GM21515 (cell line): ENCODE measurements around the gene PAQR4.
"Not testable (repeated sequence)": the region's sequence is repeated elsewhere in the genome, so short reads cannot be mapped to it uniquely, and the experiment has no call there.

Source experiments
- ATAC-seq: cut with Tn5 transposase; IDR thresholded peaks from one replicate; pipeline ENCODE4 v1.9.1; 2021; ENCODE audit not compliant: unreplicated experiment

PAQR4 gene

DNA sequence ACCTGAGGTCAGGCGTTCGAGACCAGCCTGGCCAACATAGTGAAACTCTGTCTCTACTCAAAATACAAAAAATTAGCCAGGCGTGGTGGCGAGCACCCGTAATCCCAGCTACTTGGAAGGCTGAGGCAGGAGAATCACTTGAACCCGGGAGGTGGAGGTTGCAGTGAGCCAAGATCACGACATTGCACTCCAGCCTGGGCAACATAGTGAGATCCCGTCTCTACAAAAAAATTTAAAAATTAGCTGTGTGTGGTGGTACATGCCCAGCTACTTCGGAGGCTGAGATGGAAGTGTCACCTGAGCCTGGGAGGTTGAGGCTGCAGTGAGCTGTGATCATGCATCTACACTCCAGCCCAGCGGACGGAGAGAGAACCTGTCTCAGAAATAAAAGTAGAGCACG, 25.4 kb upstream of the PAQR4 start:
- ATAC-seq, result not testable (repeated sequence)

DNA sequence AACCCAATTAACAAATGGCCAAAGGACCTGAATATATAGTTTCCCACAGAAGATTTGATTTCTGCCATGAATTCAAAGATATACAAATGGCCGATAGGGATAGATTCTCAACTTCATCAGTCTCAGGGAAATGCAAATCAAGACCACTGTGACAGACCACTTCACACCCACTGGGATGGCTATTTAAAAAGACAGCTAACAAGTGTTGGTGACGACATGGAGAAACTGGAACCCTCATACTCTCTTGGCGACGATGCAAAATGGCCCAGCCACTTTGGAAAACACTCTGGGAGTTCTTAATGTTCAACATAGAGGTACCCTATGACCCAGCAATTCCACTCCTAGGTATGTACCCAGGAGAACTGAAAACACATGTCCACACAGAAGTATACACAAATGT, 22.5 kb upstream of the PAQR4 start:
- ATAC-seq, result no peak

DNA sequence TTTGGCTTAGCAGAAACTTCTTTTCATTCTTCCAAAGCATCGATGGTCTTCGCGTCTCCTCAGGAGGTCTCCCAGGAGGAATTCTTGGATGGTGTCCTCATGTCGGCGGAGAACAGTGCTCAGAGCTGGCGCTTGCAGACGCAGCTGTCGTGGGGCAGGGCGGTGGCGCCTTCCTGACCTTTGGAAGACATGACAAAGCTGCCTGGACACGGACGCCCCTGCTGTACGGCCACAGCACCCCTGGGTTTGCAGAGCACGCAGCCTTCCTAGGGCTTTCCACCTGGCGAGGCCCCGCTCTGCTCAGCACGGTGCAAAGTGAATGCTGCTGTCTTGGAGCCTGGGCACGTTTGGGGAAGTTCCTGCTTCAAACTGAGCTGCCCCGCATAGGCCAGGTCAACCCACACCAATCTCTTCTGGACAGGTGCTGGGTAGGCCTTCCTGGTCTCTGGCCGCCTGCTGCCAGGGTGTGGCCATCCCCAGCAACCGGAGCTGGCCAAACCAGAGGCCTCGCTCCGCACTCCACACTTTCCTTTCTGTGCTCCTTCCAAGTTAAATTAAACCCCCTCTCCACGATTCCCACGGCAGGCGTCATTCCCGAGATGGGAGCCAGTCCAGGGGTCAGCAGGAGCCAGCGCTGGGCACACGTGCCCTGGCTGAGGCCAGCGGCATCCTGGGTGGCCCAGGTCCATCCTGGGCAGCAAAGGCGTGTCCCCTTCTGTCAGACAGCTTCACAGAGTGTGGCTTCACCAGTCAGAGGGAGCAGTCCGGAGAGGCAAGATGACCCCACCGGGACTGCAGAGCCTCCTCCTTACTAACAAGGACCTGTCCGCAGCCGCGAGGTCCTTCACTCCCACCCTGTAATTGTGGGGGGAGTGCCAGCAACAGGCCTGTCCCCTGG, 20.1 kb upstream of the PAQR4 start:
- ATAC-seq, result no peak

DNA sequence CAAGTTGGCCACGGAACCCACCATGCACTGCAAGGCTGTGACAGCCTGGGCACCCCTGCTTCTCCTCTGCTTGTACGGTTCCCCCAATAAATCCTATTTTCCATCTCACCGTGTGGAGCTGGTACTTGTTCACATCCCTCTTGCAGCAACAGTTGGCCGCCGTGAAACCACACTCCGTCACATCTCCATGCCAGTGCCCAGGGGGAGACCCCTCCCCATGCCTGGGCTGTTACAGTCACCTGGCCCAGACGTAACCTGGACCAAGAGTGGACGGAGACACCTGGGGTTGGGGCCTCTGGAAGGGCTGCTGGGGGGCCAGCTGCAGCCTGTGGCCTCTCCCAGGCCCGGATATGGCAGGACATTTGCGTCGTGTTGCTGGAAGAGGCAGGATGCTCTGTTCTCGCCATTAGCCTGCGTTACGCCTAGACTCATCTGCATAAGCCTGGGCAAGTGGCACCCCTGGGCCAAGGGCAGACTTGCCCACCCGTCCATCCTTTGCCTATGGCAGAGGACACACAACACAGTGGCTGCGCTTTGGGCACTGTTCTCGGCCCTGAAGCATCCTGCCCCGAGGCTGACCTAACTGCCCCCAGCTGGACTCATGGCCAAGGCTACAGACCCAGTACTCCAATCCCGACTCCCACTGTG, 19.3 kb upstream of the PAQR4 start:
- ATAC-seq, result no peak

DNA sequence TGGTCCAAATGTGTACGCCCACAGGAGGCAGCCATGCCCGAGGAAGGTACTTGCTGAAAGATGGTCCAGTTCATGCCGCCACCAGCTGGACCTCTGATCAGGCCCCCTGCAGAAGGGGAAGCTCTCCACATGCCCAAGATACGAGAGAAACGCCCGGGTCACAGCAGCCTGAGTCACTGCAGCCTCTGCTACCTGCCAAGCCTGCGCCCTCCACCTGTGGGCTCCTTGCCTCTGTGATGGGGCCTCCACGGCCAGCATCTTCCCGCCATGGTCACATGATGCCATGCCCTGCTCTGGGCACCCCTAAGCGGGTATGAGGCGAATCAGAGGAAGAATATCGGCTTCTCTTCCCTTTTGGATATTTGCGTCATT, 18.8 kb upstream of the PAQR4 start:
- ATAC-seq, result no peak

DNA sequence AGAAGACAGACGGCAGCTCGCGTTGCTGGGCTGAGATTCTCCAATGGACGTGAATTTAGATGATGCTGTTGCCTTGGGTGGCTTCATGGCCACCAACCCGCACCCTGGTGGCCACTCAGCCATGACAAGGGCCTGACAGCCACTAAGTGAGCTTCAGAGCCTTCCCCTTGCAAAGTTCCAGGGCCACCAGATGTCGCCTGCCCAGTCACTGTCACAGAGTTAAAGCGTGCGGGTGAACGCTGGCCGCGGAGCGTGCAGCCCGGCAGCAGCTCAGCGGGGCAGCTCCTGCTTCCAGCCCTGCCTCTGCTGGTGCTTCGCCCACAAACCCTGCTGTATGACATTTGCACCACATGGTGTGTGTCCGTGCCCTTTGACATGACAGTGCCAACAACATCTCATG, 18.4 kb upstream of the PAQR4 start:
- ATAC-seq, result no peak

DNA sequence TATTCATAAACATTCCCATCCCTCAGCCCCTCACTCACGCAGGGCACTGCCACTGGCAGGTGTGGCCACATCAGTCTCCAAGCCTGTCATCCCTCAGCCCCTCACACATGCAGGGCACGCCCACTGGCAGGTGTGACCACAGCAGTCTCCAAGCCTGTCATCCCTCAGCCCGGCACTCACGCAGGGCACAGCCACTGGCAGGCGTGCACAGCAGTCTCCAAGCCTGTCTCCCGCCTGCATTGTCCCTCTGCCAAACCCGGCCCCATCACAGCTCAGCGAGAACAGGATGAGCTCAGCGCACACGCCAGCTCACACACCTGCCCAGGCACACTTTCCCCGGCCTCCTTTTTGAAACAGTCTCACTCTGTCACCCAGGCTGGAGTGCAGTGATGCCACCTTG, 16.5 kb upstream of the PAQR4 start:
- no peak for ATAC-seq

DNA sequence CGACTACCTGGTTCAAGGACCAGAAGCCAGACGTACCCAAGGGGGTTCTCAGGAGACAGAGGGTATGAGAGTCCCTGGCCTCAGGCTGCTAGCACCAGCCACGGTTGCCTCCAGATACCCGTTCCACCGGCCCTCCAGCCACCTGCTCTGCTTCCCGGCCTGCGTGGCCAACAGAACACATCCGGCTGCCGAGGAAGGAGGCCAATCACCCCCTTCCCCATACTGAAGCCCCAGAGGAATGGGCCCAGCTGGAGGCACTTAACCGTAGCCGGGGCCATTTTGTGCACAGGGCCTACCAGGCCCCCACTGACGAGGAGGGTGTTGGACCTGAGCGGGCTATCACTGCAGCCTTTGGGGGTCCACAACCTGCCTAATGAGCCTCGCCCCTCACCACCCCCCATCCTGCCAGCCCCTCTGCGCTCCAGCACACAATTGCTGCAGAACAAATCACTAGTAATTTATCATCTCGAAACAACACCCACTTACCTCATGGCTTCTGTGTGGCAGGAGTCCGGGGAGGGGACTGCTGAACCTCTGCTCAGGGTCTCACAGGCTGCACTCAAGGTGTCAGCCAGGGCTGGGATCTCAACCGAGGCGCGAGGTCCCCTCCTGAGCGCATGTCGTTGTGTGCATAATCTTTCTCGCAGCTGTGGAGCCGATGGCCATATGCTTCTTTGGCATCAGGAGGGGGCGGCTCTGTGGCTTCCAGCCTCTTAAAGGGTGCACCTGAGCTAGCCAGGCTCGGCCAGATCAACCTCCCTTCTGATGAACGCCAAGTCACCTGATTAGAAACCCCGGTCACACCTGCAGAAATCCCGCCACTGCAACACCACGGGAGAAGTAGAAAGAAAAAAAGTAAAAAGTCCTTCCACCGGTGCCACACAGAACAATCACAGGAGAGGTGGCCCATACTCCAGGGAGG, 15.2 kb upstream of the PAQR4 start:
- ATAC-seq, result no peak

DNA sequence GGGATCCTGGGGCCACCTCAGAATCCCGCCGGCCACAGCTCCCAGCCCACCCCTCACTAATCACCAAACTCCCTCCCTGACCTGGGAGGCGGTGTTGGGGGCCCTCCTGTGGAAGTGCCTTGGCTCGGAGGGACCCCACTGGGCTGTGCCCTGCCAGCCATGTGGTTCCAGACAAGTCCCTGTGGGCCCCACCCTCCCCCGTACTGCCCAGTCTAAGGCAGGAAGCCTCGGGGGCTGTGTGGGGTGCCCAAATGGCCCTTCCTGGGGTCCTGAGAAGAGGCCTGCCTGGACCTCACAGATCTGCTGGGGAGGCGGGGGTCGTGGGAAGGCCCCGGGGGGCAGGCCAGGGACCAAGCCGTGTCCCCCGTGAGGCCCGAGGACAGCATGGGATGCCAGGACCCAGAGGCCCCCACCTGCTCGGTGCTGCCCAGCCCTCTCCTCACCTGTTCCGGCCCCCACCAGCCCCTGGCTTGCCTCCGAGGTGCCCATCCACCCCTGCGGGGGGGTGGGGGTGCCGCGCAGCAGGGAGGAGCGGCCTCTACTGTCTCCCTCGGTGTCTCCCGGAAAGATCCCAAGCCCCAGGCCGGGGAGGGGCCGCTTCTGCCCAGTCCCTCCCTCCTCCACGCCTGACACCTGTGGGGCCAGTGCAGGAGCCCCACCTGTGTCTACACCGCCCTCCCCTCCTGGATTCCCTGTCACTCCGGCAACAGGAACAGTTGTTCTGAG, 14.3 kb upstream of the PAQR4 start:
- ATAC-seq, result no peak

DNA sequence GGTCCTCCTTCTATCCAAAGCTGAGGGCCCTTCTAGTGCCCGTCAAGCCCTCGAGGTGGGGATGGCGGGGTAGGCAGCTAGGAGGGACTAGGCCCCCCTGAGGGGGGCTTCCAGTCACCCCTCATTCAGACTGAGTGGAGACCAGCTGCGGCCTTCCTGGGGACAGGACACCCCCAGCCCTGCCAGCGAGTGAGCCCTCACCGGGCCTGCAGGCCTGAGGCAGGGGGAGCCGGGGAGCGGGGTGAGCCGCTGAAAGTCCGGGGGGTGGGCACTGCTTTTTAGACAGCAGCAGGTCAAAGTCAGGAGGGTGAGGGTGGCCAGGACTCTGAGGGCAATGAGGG, 13.7 kb upstream of the PAQR4 start:
- ATAC-seq, result no peak

DNA sequence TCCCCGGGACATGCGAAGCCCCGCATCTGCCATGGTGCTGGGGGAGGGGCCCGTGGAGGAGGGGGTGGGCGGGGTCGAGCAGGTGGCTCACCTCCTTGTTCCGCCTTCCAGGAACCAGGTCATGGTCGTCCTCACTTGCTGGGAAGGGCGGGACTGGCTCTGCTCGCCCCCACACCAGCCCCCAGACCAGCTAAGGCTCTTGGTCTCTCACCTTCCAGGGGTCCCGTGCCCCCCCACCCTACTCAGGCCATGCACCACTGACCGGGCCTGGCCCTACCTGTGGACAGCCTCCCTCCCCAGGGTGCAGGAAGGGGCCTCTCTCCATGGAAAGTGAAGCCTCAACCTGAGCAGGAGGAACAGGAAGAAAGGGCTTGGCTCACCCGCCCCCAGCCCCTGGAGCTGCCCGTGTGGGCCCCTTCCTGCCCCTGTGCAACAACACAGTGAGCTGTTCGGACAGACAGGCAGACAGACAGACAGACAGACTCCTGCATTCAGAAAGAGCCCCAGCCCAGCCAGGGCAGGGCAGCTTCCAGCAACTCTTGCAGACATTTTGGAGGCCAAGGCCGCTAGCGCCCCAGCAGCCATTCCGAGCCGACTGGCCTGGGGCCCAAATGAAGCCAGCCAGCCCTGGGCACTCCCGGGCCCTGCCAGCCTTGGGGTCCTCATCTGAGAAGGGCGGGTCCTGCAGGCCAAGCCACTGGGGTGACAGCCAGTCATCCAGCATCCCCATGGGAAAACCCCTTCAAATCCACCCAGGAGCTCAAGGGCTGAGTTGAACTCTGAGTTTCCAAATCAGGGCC, 13.2 kb upstream of the PAQR4 start:
- no peak for ATAC-seq

DNA sequence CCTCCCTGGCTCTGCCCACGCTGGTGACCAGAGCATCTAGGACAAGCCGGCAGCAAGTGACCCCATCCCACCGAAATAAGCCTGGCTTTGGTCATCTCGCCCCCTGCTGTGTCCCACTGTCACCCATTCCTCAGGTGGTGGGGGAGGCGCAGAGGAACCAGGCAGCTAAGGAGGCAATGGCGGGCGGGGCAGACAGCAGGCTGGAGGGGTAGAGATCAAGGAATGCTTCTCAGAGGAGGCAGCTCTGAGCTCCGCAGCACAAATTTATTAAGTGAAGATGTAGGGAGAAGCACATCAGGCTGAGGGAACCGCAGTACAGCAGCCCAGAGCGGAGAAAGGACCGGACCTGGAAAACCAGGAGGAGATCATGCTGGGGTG, 12.6 kb upstream of the PAQR4 start:
- ATAC-seq, result no peak

DNA sequence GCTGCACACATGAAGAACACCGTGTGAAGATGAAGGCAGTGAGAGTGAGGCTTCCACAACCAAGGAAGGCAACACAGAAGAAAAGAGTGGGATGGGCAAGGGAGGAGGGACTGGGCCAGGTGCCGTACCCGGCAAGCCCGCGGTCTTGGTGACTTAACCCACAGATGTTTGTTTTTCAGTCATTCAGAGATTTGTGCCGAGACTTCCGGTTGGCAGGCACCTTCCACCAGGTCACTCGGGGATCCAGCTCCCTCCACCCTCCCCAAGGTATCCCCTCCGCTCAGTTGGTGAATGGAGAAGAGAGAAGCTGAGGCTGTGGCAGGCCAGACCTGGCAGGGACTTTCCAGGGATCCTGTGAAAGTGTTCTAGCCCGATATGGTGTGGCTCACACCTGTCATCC, 9.9 kb upstream of the PAQR4 start:
- ATAC-seq, result no peak

DNA sequence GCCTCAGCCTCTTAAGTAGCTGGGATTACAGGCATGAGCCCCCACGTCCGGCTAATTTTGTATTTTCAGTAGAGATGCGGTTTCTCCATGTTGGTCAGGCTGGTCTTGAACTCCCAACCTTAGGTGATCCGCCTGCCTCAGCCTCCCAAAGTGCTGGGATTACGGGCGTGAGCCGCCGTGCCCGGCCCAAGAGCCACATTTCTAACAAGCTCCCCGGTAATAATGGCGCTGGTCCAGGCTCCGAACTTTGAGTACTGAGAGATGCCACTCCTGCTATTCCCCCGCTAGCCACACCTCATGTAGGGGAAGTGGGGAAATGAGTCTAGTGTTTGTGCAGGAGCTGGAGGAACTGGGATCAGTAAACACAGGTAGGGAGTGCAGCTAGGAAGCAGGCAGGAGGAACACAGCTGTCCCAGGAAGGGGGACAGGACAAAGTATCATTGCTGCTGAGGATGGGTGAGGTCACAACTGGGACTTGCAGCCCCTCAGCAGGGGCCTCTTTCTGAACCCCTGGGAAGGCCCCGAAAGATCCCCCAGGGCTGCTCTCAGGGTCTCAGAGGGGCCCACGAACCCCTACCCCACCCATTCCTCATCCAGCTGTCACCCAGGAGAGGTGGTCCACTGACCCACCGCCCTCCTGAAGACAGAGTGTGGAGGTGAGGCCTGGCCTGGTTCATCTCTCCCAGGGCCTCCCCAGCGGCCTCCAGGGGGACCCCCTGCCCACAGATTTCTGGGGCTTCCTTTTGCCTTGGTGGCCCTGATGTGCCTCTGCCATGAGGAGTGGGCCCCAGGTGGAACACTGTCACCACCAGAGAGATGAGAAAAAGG, 8.8 kb upstream of the PAQR4 start:
- no peak for ATAC-seq

DNA sequence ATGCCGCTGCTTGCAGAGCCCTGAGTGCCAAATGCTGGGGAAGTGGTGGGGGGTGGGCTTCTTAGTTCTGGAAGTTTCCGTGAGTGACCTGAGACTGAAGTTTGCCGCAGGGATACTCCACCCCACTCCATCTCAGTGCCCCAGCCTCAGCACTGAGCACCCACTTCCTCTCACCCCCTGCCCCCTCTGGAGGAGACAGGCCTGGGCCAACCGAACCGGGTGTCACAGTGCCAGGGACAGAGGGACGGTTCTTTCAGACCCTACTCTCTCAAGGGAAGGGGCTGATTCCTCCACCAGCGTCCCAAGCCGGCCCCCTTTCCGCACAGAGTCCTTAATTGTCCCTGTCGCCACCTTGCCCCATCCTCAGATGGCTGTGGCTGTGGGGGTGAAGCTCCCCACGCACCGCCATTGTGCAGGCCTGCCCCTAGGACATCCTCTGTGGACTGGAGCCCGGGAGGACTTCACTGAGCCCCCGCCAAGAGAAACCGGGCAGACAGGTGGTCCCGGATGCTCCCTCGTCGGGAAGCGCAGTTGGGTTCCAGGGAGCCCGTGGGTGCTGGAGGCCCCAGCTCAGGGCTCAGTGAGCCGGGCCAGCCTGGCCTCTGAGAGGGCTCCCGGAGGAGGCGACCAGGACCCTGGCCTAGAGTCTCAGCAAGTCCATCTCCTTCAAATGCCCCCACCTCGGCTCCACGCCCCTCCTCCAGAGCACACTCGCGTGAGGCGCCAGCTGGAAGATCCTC, 6.6 kb upstream of the PAQR4 start:
- ATAC-seq, result no peak

DNA sequence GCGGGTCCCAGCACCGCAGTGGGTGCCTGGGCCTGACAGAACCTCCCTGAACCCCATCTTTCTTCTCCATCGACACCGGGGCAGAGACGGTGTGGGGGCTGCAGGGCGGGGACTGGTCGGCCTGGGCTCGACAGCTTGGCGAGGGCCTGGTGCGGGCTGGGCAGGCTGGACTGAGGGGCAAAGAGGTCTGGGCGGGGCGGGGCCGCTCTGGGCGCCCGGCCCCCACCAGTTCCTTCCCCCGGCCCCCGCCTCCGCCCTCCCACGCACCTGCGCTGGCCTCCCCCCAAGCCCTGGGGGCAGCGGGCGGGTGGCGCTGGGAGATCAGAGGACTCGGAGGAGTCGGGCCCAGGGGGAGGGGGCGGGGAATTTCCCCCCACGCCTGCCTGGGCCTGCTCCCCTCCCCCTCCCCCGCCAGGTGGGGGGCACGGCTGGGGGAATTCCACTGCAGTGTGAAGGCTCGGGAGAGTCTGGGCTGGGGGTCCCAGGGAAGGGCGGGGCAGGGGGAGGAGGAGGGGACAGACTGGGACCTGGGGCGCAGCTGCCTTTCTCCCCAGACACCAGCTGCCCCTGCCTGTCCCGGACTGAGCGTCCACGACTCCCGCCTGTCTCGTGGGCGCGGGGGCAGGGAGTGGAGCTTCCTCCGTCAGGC, 6.0 kb upstream of the PAQR4 start:
- ATAC-seq, result no peak

DNA sequence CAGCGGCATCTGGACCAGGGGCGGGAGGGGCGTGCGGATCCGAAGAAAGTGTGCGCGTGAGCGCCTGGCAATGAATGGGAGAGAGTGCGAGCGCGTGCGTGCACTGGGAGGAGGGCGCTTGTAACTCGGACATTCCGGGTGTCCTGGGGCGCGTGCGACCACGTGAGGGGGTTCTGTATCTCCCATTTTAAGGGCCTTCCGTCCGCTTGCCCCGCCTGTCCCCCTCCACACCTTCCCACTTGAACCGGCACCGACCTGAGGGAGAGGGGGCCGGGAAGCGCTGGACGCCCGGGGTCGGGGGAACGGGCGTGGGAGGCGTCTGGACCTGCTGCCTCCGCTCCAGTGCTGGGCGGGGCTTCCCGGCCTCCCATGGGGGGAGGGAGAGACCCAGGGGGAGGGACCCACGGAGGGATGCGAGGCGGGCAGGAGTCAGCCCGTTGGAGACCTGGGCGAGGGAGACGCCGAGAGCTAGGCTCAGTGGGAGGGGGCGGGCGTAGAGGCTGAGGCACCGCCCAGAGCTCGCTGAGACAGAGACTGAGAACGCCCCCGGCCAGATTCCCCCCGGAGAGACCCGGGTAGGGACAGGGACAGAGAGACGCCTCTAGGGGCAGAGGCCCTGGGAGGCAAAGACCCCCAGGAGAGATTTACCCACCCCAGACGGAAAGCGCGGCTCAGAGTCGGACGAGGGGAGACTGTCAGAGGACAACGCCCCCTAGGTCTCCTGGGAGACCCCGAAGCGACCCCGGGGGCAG, 5.2 kb upstream of the PAQR4 start, which contains the start of gene KREMEN2:
TSS of gene KREMEN2 (plus strand) at position 553 of the 752 bp plus-strand sequence. CDS start 246 bp downstream, outside the sequence.
- ATAC-seq, result no peak
